ENCODE data around the gene SDHAF2. TPM values are rescaled to one million over a fixed set of nuclear protein-coding genes. Genes with fewer than 3 reads are reported as not detected.

SDHAF2 gene
- total and polyA plus RNA-seq, 2 of the 13 experiments (the other 11 are each of a cell fraction or from before 2014, with no cell fraction given): 44.2 to 70.4 TPM

DNA sequence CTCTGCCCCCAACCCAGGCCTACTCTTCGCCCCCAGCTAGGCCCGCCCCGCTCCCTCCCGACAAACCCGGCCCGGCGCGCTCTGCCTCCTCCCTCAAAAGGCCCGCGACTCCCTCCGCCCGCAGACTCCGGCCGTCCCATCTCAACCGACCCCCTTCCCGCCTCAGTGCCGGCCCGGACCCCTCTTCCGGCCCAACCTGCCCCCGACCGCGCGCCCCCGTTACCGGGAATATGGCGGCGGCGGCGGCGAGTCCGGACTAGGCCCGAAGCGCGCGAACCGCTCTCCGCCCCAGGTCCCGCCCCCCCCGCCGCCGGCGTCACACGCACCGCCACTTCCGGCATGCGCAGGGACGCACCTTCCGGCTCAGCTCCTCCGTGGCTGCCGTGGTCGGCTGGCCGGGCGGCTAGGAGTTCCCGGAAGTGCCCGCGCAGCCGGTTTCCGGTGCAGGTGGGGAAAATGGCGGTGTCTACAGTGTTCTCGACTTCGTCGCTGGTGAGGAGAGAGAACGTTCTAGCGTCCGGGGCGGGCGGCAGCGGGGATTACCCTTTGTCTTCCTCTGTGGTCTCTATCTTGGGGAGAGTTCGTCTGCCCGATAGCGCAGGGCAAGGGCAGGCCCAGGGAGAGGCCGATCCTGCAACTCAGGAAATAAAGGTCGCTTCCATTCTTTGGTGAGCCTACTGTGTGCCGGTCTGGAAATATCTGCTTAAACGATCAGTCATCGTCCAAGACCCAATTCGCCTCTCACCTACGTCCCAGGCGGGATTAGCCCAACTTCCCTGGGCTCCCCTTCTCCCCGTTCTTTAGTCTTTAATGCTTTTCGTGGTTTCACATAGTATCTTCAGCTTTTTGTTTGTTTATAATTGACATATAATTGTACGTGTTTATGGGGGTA is at the start of gene SDHAF2, which contains the start of gene CPSF7 (continued):
- TF ChIP-seq, protein P1, sequence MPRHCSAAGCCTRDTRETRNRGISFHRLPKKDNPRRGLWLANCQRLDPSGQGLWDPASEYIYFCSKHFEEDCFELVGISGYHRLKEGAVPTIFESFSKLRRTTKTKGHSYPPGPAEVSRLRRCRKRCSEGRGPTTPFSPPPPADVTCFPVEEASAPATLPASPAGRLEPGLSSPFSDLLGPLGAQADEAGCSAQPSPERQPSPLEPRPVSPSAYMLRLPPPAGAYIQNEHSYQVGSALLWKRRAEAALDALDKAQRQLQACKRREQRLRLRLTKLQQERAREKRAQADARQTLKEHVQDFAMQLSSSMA (CRISPR knock-in tag; IDR thresholded peaks at IDR 0.05): 0 out of 2 replicates have a peak, but pooled peaks have one; percentile 56
- TF ChIP-seq TEAD3 (CRISPR knock-in tag; optimal IDR thresholded peaks at IDR 0.05; ENCODE audit: borderline replicate concordance) (peak; percentile 32), SPEN (CRISPR knock-in tag; IDR thresholded peaks at IDR 0.05; ENCODE audit: low read depth) (peak; percentile 94), NFE2 (CRISPR knock-in tag; IDR thresholded peaks at IDR 0.05) (no peak), ZSCAN20 (CRISPR knock-in tag; IDR thresholded peaks at IDR 0.05; ENCODE audit: borderline replicate concordance) (peak; percentile 42; the same call in 1 of the 2 replicates), CAMTA2 (CRISPR knock-in tag; IDR thresholded peaks at IDR 0.05; ENCODE audit: borderline replicate concordance) (no peak; the same call in none of the 2 replicates), ZNF780A (CRISPR knock-in tag; IDR thresholded peaks at IDR 0.05) (peak; percentile 57; the same call in 1 of the 2 replicates), ZNF598 (CRISPR knock-in tag; IDR thresholded peaks at IDR 0.05; ENCODE audit: borderline replicate concordance) (0 out of 2 replicates have a peak, but pooled peaks have one; percentile 53), PCBP2 (optimal IDR thresholded peaks at IDR 0.05; ENCODE audit: low read depth, low read length, poor library complexity, severe bottlenecking) (no peak), SKI (IDR thresholded peaks at IDR 0.05; ENCODE audit: partially characterized antibody) (no peak), MIXL1 (CRISPR knock-in tag; IDR thresholded peaks at IDR 0.05) (no peak), ZNF263 (CRISPR knock-in tag; IDR thresholded peaks at IDR 0.05) (no peak), TAF15 (IDR thresholded peaks at IDR 0.05; ENCODE audit: low read depth, low read length, poor library complexity, severe bottlenecking) (no peak), SIN3B (IDR thresholded peaks at IDR 0.05; ENCODE audit: low read length) (peak; percentile 75)
- TF ChIP-seq, protein P2, sequence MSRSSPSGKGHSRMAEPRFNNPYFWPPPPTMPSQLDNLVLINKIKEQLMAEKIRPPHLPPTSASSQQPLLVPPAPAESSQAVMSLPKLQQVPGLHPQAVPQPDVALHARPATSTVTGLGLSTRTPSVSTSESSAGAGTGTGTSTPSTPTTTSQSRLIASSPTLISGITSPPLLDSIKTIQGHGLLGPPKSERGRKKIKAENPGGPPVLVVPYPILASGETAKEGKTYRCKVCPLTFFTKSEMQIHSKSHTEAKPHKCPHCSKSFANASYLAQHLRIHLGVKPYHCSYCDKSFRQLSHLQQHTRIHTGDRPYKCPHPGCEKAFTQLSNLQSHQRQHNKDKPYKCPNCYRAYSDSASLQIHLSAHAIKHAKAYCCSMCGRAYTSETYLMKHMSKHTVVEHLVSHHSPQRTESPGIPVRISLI (CRISPR knock-in tag; IDR thresholded peaks at IDR 0.05; ENCODE audit: borderline replicate concordance): no peak
- TF ChIP-seq, protein P3, sequence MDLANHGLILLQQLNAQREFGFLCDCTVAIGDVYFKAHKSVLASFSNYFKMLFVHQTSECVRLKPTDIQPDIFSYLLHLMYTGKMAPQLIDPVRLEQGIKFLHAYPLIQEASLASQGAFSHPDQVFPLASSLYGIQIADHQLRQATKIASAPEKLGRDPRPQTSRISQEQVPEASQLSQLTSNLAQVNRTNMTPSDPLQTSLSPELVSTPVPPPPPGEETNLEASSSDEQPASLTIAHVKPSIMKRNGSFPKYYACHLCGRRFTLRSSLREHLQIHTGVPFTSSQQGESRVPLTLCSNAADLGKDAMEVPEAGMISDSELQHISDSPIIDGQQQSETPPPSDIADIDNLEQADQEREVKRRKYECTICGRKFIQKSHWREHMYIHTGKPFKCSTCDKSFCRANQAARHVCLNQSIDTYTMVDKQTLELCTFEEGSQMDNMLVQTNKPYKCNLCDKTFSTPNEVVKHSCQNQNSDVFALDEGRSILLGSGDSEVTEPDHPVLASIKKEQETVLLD (CRISPR knock-in tag; IDR thresholded peaks at IDR 0.05; ENCODE audit: low read depth): peak; percentile 100
- TF ChIP-seq, protein P4, sequence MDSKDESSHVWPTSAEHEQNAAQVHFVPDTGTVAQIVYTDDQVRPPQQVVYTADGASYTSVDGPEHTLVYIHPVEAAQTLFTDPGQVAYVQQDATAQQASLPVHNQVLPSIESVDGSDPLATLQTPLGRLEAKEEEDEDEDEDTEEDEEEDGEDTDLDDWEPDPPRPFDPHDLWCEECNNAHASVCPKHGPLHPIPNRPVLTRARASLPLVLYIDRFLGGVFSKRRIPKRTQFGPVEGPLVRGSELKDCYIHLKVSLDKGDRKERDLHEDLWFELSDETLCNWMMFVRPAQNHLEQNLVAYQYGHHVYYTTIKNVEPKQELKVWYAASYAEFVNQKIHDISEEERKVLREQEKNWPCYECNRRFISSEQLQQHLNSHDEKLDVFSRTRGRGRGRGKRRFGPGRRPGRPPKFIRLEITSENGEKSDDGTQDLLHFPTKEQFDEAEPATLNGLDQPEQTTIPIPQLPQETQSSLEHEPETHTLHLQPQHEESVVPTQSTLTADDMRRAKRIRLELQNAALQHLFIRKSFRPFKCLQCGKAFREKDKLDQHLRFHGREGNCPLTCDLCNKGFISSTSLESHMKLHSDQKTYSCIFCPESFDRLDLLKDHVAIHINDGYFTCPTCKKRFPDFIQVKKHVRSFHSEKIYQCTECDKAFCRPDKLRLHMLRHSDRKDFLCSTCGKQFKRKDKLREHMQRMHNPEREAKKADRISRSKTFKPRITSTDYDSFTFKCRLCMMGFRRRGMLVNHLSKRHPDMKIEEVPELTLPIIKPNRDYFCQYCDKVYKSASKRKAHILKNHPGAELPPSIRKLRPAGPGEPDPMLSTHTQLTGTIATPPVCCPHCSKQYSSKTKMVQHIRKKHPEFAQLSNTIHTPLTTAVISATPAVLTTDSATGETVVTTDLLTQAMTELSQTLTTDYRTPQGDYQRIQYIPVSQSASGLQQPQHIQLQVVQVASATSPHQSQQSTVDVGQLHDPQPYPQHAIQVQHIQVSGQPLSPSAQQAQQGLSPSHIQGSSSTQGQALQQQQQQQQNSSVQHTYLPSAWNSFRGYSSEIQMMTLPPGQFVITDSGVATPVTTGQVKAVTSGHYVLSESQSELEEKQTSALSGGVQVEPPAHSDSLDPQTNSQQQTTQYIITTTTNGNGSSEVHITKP (CRISPR knock-in tag; IDR thresholded peaks at IDR 0.05; ENCODE audit: low read depth): no peak
- TF ChIP-seq, protein P5, sequence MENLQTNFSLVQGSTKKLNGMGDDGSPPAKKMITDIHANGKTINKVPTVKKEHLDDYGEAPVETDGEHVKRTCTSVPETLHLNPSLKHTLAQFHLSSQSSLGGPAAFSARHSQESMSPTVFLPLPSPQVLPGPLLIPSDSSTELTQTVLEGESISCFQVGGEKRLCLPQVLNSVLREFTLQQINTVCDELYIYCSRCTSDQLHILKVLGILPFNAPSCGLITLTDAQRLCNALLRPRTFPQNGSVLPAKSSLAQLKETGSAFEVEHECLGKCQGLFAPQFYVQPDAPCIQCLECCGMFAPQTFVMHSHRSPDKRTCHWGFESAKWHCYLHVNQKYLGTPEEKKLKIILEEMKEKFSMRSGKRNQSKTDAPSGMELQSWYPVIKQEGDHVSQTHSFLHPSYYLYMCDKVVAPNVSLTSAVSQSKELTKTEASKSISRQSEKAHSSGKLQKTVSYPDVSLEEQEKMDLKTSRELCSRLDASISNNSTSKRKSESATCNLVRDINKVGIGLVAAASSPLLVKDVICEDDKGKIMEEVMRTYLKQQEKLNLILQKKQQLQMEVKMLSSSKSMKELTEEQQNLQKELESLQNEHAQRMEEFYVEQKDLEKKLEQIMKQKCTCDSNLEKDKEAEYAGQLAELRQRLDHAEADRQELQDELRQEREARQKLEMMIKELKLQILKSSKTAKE (CRISPR knock-in tag; IDR thresholded peaks at IDR 0.05; ENCODE audit: borderline replicate concordance): peak; percentile 13; the same call in 1 of the 2 replicates
